SU-DHL-6 (cell line): ENCODE measurements around the gene ATP13A3.

Experiments used
- H2AFZ ChIP-seq: fragments of 200-600 bp; sonication (generic); 2 replicates; pipeline ENCODE4 v1.6.1; 2014; ENCODE audit warnings: low read depth, mild to moderate bottlenecking, moderate library complexity, mixed read lengths, antibody characterized with exemption, low read length; ENCODE audit not compliant: severe bottlenecking
- H3F3A ChIP-seq: fragments of 200-600 bp; shearing (Covaris generic); 2 replicates; pipeline ENCODE4 v1.6.0; 2016; ENCODE audit warnings: antibody characterized with exemption, mild to moderate bottlenecking; ENCODE audit not compliant: insufficient read depth
- H3K27ac ChIP-seq: fragments of 200-600 bp; sonication (generic); 2 replicates; pipeline ENCODE4 v1.5.1; 2016; ENCODE audit warnings: low read depth, mild to moderate bottlenecking, low read length, moderate library complexity, mixed read lengths
- H3K27me3 ChIP-seq: fragments of 200-600 bp; sonication (generic), shearing (Covaris generic); 2 replicates; pipeline ENCODE4 v1.6.0; 2014; ENCODE audit warnings: mild to moderate bottlenecking, low read length
- H3K36me3 ChIP-seq: fragments of 200-600 bp; sonication (generic); 2 replicates; pipeline ENCODE4 v1.6.1; 2014; ENCODE audit warnings: mild to moderate bottlenecking, low read length, mixed read lengths
- H3K4me2 ChIP-seq: fragments of 300-600, 200-600 bp; shearing (Covaris generic), sonication (generic); 2 replicates; pipeline ENCODE4 v1.6.0; 2014; ENCODE audit warnings: low read length, low read depth, mild to moderate bottlenecking; ENCODE audit not compliant: poor library complexity, severe bottlenecking
- H3K4me3 ChIP-seq: fragments of 200-600 bp; sonication (generic); 2 replicates; pipeline ENCODE4 v1.5.1; 2014; ENCODE audit warnings: antibody characterized with exemption, low read length, mild to moderate bottlenecking, mixed read lengths; ENCODE audit not compliant: insufficient read depth, poor library complexity, severe bottlenecking
- H3K79me2 ChIP-seq: fragments of 200-600 bp; sonication (generic); 2 replicates; pipeline ENCODE4 v1.6.1; 2014; ENCODE audit warnings: mild to moderate bottlenecking, low read length, moderate library complexity; ENCODE audit not compliant: insufficient read depth
- H3K9ac ChIP-seq: fragments of 200-600 bp; sonication (generic); 2 replicates; pipeline ENCODE4 v1.7.0; 2014; ENCODE audit warnings: mild to moderate bottlenecking, low read length
- H3K9me2 ChIP-seq: fragments of 200-600 bp; sonication (generic); replicated peaks from 2 replicates; pipeline ENCODE4 v1.6.1; 2014; ENCODE audit warnings: low read length; ENCODE audit not compliant: insufficient read depth
- H3K9me3 ChIP-seq: fragments of 200-600 bp; sonication (generic); 2 replicates; pipeline ENCODE4 v1.6.1; 2014; ENCODE audit warnings: low read length, mixed read lengths; ENCODE audit not compliant: insufficient read depth
- H4K20me1 ChIP-seq: fragments of 200-600 bp; sonication (generic); 2 replicates; pipeline ENCODE4 v1.6.1; 2014; ENCODE audit warnings: low read depth, mild to moderate bottlenecking, antibody characterized with exemption, low read length, moderate library complexity, mixed read lengths
- CTCF ChIP-seq: fragments of 200-600 bp; sonication (generic); IDR thresholded peaks from one replicate; pipeline ENCODE4 v1.5.1; 2017; ENCODE audit warnings: antibody characterized with exemption, mild to moderate bottlenecking, low read length, moderate library complexity; ENCODE audit not compliant: insufficient read depth, poor library complexity, severe bottlenecking
- EZH2phosphoT487 ChIP-seq: fragments of 200-600 bp; sonication (generic), shearing (Covaris generic); conservative IDR thresholded peaks from 2 replicates; pipeline ENCODE4 v1.6.1; 2018; ENCODE audit warnings: mild to moderate bottlenecking, antibody characterized with exemption, low read length, moderate library complexity, mixed read lengths

The ATP13A3 gene

GRCh38 chr3:194377708-194378107, 109.1 kb downstream of the ATP13A3 start:
- Histone ChIP-seq H3K27me3 (no peaks in the 10 kb centered on the region), H3K4me2 (no peak overlapping the region), H3K36me3 (no peaks in the 10 kb centered on the region), H3K4me3 (no peak overlapping the region), H3F3A (no peaks in the 10 kb centered on the region), H3K9ac (no peak overlapping the region), H3K9me3 (no peaks in the 10 kb centered on the region), H4K20me1 (no peaks in the 10 kb centered on the region), H3K9me2 (no peaks in the 10 kb centered on the region), H3K79me2 (no peaks in the 10 kb centered on the region), H3K27ac (no peak overlapping the region), H2AFZ (no peak overlapping the region)
- no peak for TF ChIP-seq CTCF
- no peak for TF ChIP-seq EZH2phosphoT487

- no peaks in the 10 kb centered on the region for H3K79me2 ChIP-seq
- H3K27me3 ChIP-seq = no peaks in the 10 kb centered on the region
- H3K27ac ChIP-seq = no peak overlapping the region
- no peaks in the 10 kb centered on the region for H4K20me1 ChIP-seq
- no peak overlapping the region for H3K4me2 ChIP-seq
- no peak for TF ChIP-seq EZH2phosphoT487
- TF ChIP-seq CTCF = no peak
- H2AFZ ChIP-seq = no peak overlapping the region
- H3K9ac ChIP-seq = no peak overlapping the region
- H3K9me3 ChIP-seq = no peaks in the 10 kb centered on the region
- H3F3A ChIP-seq = no peaks in the 10 kb centered on the region
- H3K9me2 ChIP-seq = no peaks in the 10 kb centered on the region
- no peak overlapping the region for H3K4me3 ChIP-seq
- H3K36me3 ChIP-seq = no peaks in the 10 kb centered on the region
Observed at GRCh38 chr3:194376241-194376560, 110.6 kb downstream of the ATP13A3 start.

- Histone ChIP-seq H3K79me2 (no peaks in the 10 kb centered on the region), H3K36me3 (no peaks in the 10 kb centered on the region), H3K9ac (no peak overlapping the region), H2AFZ (no peak overlapping the region), H3K4me2 (no peak overlapping the region), H4K20me1 (no peaks in the 10 kb centered on the region), H3K9me2 (no peaks in the 10 kb centered on the region), H3K9me3 (no peaks in the 10 kb centered on the region), H3K27me3 (no peaks in the 10 kb centered on the region), H3K27ac (no peak overlapping the region), H3F3A (no peaks in the 10 kb centered on the region), H3K4me3 (no peak overlapping the region)
- TF ChIP-seq EZH2phosphoT487 = no peak
- no peak for TF ChIP-seq CTCF
Observed at GRCh38 chr3:194375473-194376240, 111.1 kb downstream of the ATP13A3 start.
